Endothelial cell of umbilical vein (primary cell): Measurements from ENCODE around the gene GEMIN4. TPM values are rescaled to one million over a fixed set of nuclear protein-coding genes. Genes with fewer than 3 reads are reported as not detected.

ENCODE experiments used
- BruUV-seq: library from RNA; stranded (reverse); fragments of 400-500 nt; replicated peaks from 2 replicates; lab custom pipeline; 2021; lab: Mats Ljungman, UMichigan
- CTCF ChIA-PET: fragments of 300-600, 350-600 bp; sonication (Branson Sonifier 250); formaldehyde crosslinking; loops from one replicate; lab custom pipeline; 2021; ENCODE audit warnings: antibody characterized with exemption, inconsistent platforms; lab: Charles Lee
- POLR2A ChIA-PET: fragments of 300-600, 350-600 bp; sonication (Branson Sonifier 250); formaldehyde crosslinking; loops from one replicate; lab custom pipeline; 2021; ENCODE audit warnings: antibody characterized with exemption, inconsistent platforms; lab: Charles Lee
- DNase-seq: peaks from one replicate; pipeline ENCODE4 v3.0.0-alpha.2; 2011; ENCODE audit warnings: low read depth, low spot score
- FAIRE-seq: peaks from 2 replicates; lab custom pipeline; 2011; peaks lifted over from hg19 to GRCh38; lab: Jason Lieb, UNC
- H2AFZ ChIP-seq: 2 replicates; pipeline ENCODE4 v1.6.0; 2012; ENCODE audit warnings: low read depth, low read length, control low read depth, inconsistent platforms
- H3K27ac ChIP-seq: 2 replicates; pipeline ENCODE4 v1.5.1; 2011; ENCODE audit warnings: low read depth, mild to moderate bottlenecking, control low read depth, low read length, moderate library complexity; ENCODE audit not compliant: insufficient read depth
- H3K27me3 ChIP-seq, 2 experiments: 2 replicates each; pipeline versions ENCODE4 v1.6.0 to v1.6.1; 2011; ENCODE audit warnings: low read length in 2 of 2, mixed read lengths in 1 of 2; ENCODE audit not compliant: control insufficient read depth in 2 of 2, insufficient read depth in 2 of 2
- H3K36me3 ChIP-seq, 2 experiments: 2 replicates in 1 of 2; 3 replicates in 1 of 2; pipeline ENCODE4 v1.5.1; 2011; ENCODE audit warnings: low read length in 2 of 2, mild to moderate bottlenecking in 1 of 2, moderate library complexity in 1 of 2; ENCODE audit not compliant: control insufficient read depth in 2 of 2, insufficient read depth in 2 of 2; ENCODE audit errors: extremely low read depth in 1 of 2
- H3K4me1 ChIP-seq: 3 replicates; pipeline ENCODE4 v1.5.1; 2011; ENCODE audit warnings: mild to moderate bottlenecking, low read length; ENCODE audit not compliant: control insufficient read depth, insufficient read depth; ENCODE audit errors: extremely low read depth
- H3K4me2 ChIP-seq: 2 replicates; pipeline ENCODE4 v1.6.1; 2011; ENCODE audit warnings: low read length, control low read depth, mixed read lengths; ENCODE audit not compliant: insufficient read depth
- H3K4me3 ChIP-seq, 3 experiments: fragments of 200-600 bp in 1 of 3; sonication (generic), shearing (Covaris generic) in 1 of 3; replicated peaks in 1 of 3; 2 replicates each; pipeline ENCODE4 v1.5.1; 2011 to 2016; ENCODE audit warnings: control low read depth in 3 of 3, low read length in 3 of 3, mild to moderate bottlenecking in 2 of 3, inconsistent platforms in 1 of 3, low read depth in 1 of 3, moderate library complexity in 1 of 3; ENCODE audit not compliant: insufficient read depth in 1 of 3
- H3K79me2 ChIP-seq: 2 replicates; pipeline ENCODE4 v1.6.0; 2012; ENCODE audit warnings: low read length, inconsistent platforms; ENCODE audit not compliant: control insufficient read depth, insufficient read depth
- H3K9ac ChIP-seq: replicated peaks from 2 replicates; pipeline ENCODE3; 2011; ENCODE audit warnings: low read length, control low read depth; ENCODE audit not compliant: insufficient read depth; ENCODE audit errors: extremely low read depth
- H3K9me1 ChIP-seq: replicated peaks from 3 replicates; pipeline ENCODE4 v1.6.0; 2011; ENCODE audit warnings: mild to moderate bottlenecking, low read length; ENCODE audit not compliant: control insufficient read depth, insufficient read depth; ENCODE audit errors: extremely low read depth
- H3K9me3 ChIP-seq: replicated peaks from 2 replicates; pipeline ENCODE4 v1.5.1; 2012; ENCODE audit warnings: low read length, inconsistent platforms; ENCODE audit not compliant: control insufficient read depth, insufficient read depth
- H4K20me1 ChIP-seq: replicated peaks from 2 replicates; pipeline ENCODE3; 2011; ENCODE audit warnings: mild to moderate bottlenecking, low read length; ENCODE audit not compliant: control insufficient read depth, insufficient read depth; ENCODE audit errors: extremely low read depth
- CTCF ChIP-seq, 2 donors: IDR thresholded peaks; 1 replicate in 1 of 2; 2 replicates in 1 of 2; pipeline ENCODE4 v1.5.1; 2011; ENCODE audit warnings: low read length in 2 of 2, mild to moderate bottlenecking in 2 of 2, moderate library complexity in 2 of 2, control low read depth in 1 of 2, inconsistent platforms in 1 of 2, low read depth in 1 of 2; ENCODE audit not compliant: insufficient read depth in 1 of 2; ENCODE audit errors: extremely low read depth in 1 of 2
- EZH2 ChIP-seq: IDR thresholded peaks from 2 replicates; pipeline ENCODE4 v1.6.1; 2012; ENCODE audit warnings: borderline replicate concordance, low read depth, mild to moderate bottlenecking, moderate library complexity, low read length, inconsistent platforms; ENCODE audit not compliant: severe bottlenecking
- FOS ChIP-seq: IDR thresholded peaks from 2 replicates; pipeline ENCODE4 v1.6.1; 2011; ENCODE audit warnings: mild to moderate bottlenecking, low read length, moderate library complexity, borderline replicate concordance; ENCODE audit not compliant: insufficient read depth
- GATA2 ChIP-seq: IDR thresholded peaks from 2 replicates; pipeline ENCODE4 v1.7.0; 2011; ENCODE audit warnings: low read depth, mild to moderate bottlenecking, moderate library complexity, mixed read lengths, low read length; ENCODE audit not compliant: insufficient read length, insufficient read depth
- JUN ChIP-seq: IDR thresholded peaks from 2 replicates; pipeline ENCODE4 v1.6.1; 2011; ENCODE audit warnings: borderline replicate concordance, low read depth; ENCODE audit not compliant: insufficient read length, insufficient read depth
- MYC ChIP-seq: IDR thresholded peaks from one replicate; pipeline ENCODE4 v1.6.1; 2011; ENCODE audit warnings: mild to moderate bottlenecking, low read depth, low read length
- POLR2A ChIP-seq: IDR thresholded peaks from 2 replicates; pipeline ENCODE4 v1.6.1; 2012; ENCODE audit warnings: low read depth, mild to moderate bottlenecking, control low read depth, low read length
- POLR2AphosphoS5 ChIP-seq: IDR thresholded peaks from 2 replicates; pipeline ENCODE4 v1.6.1; 2012; ENCODE audit warnings: low read depth, mild to moderate bottlenecking, control low read depth, low read length, moderate library complexity; ENCODE audit not compliant: insufficient read depth
- dilution Hi-C: fragments of 300-500 bp; cut with MboI; formaldehyde crosslinking; loops from one replicate; pipeline ENCODE4 v1.15.0; 2019; ENCODE audit warnings: low sequenced_read_pairs; ENCODE audit not compliant: extremely low pct_ligation_motif_present
- intact Hi-C: fragments of 100-400 bp; cut with micrococcal nuclease; formaldehyde crosslinking; loops from one replicate; pipeline ENCODE4 v1.10.0; 2022
- polyA plus RNA-seq, 4 experiments: library from polyadenylated mRNA; depleted of rRNA in 3 of 4; stranded (reverse) in 3 of 4; unstranded in 1 of 4; fragments of >200 nt; gene quantifications; 2 replicates each; pipeline versions ENCODE4 v1.2.1 to v1.2.3, GENCODE V29; 2011 to 2012; ENCODE audit warnings: missing spikeins in 1 of 4
- total RNA-seq: library from RNA; stranded (reverse); gene quantifications from 2 replicates; pipeline ENCODE4 v1.2.3, GENCODE V29; 2021
- TF ChIP-seq, protein P1 (sequence below): IDR thresholded peaks from 2 replicates; pipeline ENCODE4 v1.6.1; 2011; ENCODE audit not compliant: insufficient read depth, insufficient read length

GEMIN4 gene
- total and polyA plus RNA-seq, 2 donors (not counting 3 experiments of a cell fraction or from before 2014, with no cell fraction given) = 23.5 to 29.9 TPM

DNA sequence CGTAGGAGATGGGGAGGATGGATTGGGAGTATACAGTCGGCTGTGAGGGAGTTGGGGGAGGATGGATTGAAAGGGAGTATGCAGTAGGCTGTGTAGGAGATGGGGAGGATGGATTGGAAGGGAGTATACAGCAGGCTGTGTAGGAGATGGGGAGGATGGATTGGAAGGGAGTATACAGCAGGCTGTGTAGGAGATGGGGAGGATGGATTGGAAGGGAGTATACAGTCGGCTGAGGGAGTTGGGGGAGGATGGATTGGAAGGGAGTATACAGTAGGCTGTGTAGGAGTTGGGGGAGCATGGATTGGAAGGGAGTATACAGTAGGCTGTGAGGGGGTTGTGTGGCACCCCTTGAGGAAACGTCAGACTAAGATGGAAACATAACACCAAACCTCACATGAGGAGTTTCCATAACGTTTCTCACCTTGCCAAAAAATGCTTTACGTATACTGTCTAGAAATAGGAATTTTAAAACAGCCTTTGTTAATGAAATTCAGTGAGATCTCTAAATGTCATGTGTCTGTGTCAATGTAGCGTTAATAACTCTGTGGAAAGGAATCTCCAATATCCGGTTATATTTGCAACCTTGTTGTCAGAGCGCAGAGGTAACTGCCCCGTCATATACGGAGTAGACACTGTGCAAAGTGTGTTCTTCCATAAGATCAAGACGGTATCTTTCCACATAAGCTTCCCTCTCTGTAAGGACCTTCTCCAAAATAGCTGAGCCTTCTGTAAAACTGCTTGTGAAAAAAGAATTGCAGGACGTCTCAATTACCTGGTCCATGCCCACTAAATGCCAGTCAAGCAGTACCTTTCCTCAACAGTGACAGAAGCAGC, 31.1 kb downstream of the GEMIN4 start:
- BruUV-seq = no TSS peak
- intact Hi-C loops (no loop called here), dilution Hi-C loops (no loop called here)
- FAIRE-seq (peak; percentile 37), DNase-seq (no peak)
- no peaks in the 10 kb centered on the region for H3K36me3 ChIP-seq
- POLR2A ChIA-PET = no interaction called here
- no peaks in the 10 kb centered on the region for H3K9me1 ChIP-seq
- CTCF ChIA-PET = interaction anchor here (0.8 to 1.7 kb wide), 3 partner anchors 17 to 260 kb away, joined by 3 to 5 read pairs (median 3); no protein-coding TSS in a partner anchor
- H3K9me3 ChIP-seq = no peaks in the 10 kb centered on the region
- H3K27me3 ChIP-seq = no peaks in the 10 kb centered on the region
- peaks cover 7% of the 10 kb centered on the region for H3K4me1 ChIP-seq
- TF ChIP-seq MYC = no peak
- TF ChIP-seq GATA2 = no peak
- no peak for TF ChIP-seq POLR2A
- TF ChIP-seq FOS = no peak
- TF ChIP-seq POLR2AphosphoS5 = no peak
- no peak for TF ChIP-seq CTCF (IDR thresholded peaks at IDR 0.05; ENCODE audit: extremely low read depth in 1 of 2, insufficient read depth in 1 of 2, low read depth in 1 of 2, low read length in 2 of 2)
- no peak for TF ChIP-seq EZH2
- TF ChIP-seq JUN = no peak
- TF ChIP-seq, protein P1, sequence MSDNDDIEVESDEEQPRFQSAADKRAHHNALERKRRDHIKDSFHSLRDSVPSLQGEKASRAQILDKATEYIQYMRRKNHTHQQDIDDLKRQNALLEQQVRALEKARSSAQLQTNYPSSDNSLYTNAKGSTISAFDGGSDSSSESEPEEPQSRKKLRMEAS = no peak
- H3K27ac ChIP-seq = no peak overlapping the region
- H3K9ac ChIP-seq = no peak overlapping the region
- no peaks in the 10 kb centered on the region for H4K20me1 ChIP-seq
- no peak overlapping the region for H3K4me3 ChIP-seq
- no peak overlapping the region for H3K4me2 ChIP-seq
- no peaks in the 10 kb centered on the region for H3K79me2 ChIP-seq
- no peak overlapping the region for H2AFZ ChIP-seq
